H1 (cell line): ENCODE measurements around the gene PLXDC2. TPM values are rescaled to one million over a fixed set of nuclear protein-coding genes. Genes with fewer than 3 reads are reported as not detected.

Experiments used
- CTCF ChIA-PET: fragments of 300-600 bp; sonication (Branson Sonifier 250); formaldehyde crosslinking; loops from one replicate; lab custom pipeline; 2021; ENCODE audit not compliant: partially characterized antibody; lab: Charles Lee
- POLR2A ChIA-PET: fragments of 300-600 bp; sonication (Branson Sonifier 250); formaldehyde crosslinking; loops from one replicate; lab custom pipeline; 2021; ENCODE audit warnings: inconsistent platforms; ENCODE audit not compliant: partially characterized antibody; lab: Charles Lee
- DNase-seq, 2 experiments: peaks; one replicate each; pipeline versions ENCODE4 v3.0.0 to v3.0.0-alpha.2; 2010 to 2022; ENCODE audit warnings: low spot score in 2 of 2, low read depth in 1 of 2, mixed read lengths in 1 of 2
- FAIRE-seq: peaks from 2 replicates; lab custom pipeline; 2011; peaks lifted over from hg19 to GRCh38; lab: Jason Lieb, UNC
- H2AFZ ChIP-seq: 2 replicates; pipeline ENCODE4 v1.8.1; 2012; ENCODE audit warnings: low read length, inconsistent platforms
- H2AK5ac ChIP-seq: 2 replicates; pipeline ENCODE4 v1.6.1; 2013; ENCODE audit warnings: low read depth, low read length
- H2BK120ac ChIP-seq: replicated peaks from 2 replicates; pipeline ENCODE3; 2013; ENCODE audit warnings: low read depth, low read length, inconsistent platforms
- H2BK12ac ChIP-seq: 2 replicates; pipeline ENCODE4 v1.6.1; 2013; ENCODE audit warnings: low read depth, low read length
- H2BK15ac ChIP-seq: 2 replicates; pipeline ENCODE4 v1.6.1; 2013; ENCODE audit warnings: low read length
- H2BK20ac ChIP-seq: 2 replicates; pipeline ENCODE4 v1.6.1; 2013; ENCODE audit warnings: low read length
- H2BK5ac ChIP-seq: 2 replicates; pipeline ENCODE4 v1.6.1; 2013; ENCODE audit warnings: low read depth, low read length
- H3K14ac ChIP-seq: 2 replicates; pipeline ENCODE4 v1.6.1; 2013; ENCODE audit warnings: inconsistent platforms; ENCODE audit not compliant: insufficient read length
- H3K18ac ChIP-seq: 2 replicates; pipeline ENCODE4 v1.6.1; 2013; ENCODE audit warnings: low read length; ENCODE audit errors: extremely low read depth
- H3K23ac ChIP-seq: 2 replicates; pipeline ENCODE4 v1.6.1; 2013; ENCODE audit warnings: inconsistent platforms; ENCODE audit not compliant: insufficient read length
- H3K23me2 ChIP-seq: 2 replicates; pipeline ENCODE4 v1.6.1; 2013; ENCODE audit warnings: low read depth, low read length
- H3K27ac ChIP-seq: 2 replicates; pipeline ENCODE4 v1.6.1; 2011; ENCODE audit warnings: low read depth, low read length, inconsistent platforms
- H3K27me3 ChIP-seq, 4 experiments: replicated peaks in 1 of 4; 1 replicate in 1 of 4; 2 replicates in 3 of 4; pipeline versions ENCODE4 v1.6.1 to v1.8.1; 2011 to 2013; ENCODE audit warnings: low read length in 3 of 4, mild to moderate bottlenecking in 3 of 4, inconsistent platforms in 2 of 4, mixed read lengths in 2 of 4, moderate library complexity in 1 of 4; ENCODE audit not compliant: control insufficient read depth in 3 of 4, insufficient read depth in 3 of 4; ENCODE audit errors: extremely low read depth in 1 of 4
- H3K36me3 ChIP-seq, 4 experiments: 2 replicates each; pipeline versions ENCODE4 v1.6.1 to v1.8.1; 2011 to 2013; ENCODE audit warnings: mild to moderate bottlenecking in 4 of 4, low read length in 3 of 4, moderate library complexity in 2 of 4, control low read depth in 1 of 4, inconsistent platforms in 1 of 4; ENCODE audit not compliant: insufficient read depth in 4 of 4, control insufficient read depth in 2 of 4
- H3K4ac ChIP-seq: replicated peaks from 2 replicates; pipeline ENCODE3; 2013; ENCODE audit warnings: low read length, low read depth, mixed read lengths, inconsistent platforms; ENCODE audit not compliant: insufficient read length
- H3K4me1 ChIP-seq, 4 experiments: replicated peaks in 1 of 4; 1 replicate in 1 of 4; 2 replicates in 3 of 4; pipeline versions ENCODE4 v1.6.1 to v1.8.1; 2011 to 2013; ENCODE audit warnings: low read length in 3 of 4, inconsistent platforms in 2 of 4, mixed read lengths in 1 of 4; ENCODE audit not compliant: insufficient read depth in 4 of 4, control insufficient read depth in 3 of 4
- H3K4me2 ChIP-seq, 2 experiments: 2 replicates each; pipeline versions ENCODE4 v1.6.1 to v1.8.1; 2011 to 2013; ENCODE audit warnings: low read depth in 2 of 2, low read length in 2 of 2, control low read depth in 1 of 2, inconsistent platforms in 1 of 2, mild to moderate bottlenecking in 1 of 2; ENCODE audit not compliant: insufficient read depth in 1 of 2
- H3K4me3 ChIP-seq, 4 experiments: fragments of 200-600, 300-600 bp in 1 of 4; sonication (generic), shearing (Covaris generic), sonication (Bioruptor Twin) in 1 of 4; 2 replicates each; pipeline versions ENCODE4 v1.5.1 to v1.8.1; 2011 to 2016; ENCODE audit warnings: low read length in 4 of 4, low read depth in 3 of 4, control low read depth in 2 of 4, inconsistent platforms in 2 of 4, mild to moderate bottlenecking in 2 of 4, mixed read lengths in 1 of 4, moderate library complexity in 1 of 4; ENCODE audit not compliant: insufficient read depth in 2 of 4; ENCODE audit errors: extremely low read depth in 1 of 4
- H3K56ac ChIP-seq: replicated peaks from 2 replicates; pipeline ENCODE3; 2013; ENCODE audit warnings: low read depth, mild to moderate bottlenecking, mixed read lengths, low read length, inconsistent platforms; ENCODE audit not compliant: insufficient read length
- H3K79me1 ChIP-seq: 2 replicates; pipeline ENCODE4 v1.6.1; 2013; ENCODE audit warnings: low read depth, low read length, control low read depth
- H3K79me2 ChIP-seq, 2 experiments: 2 replicates each; pipeline versions ENCODE4 v1.6.1 to v1.8.1; 2012 to 2013; ENCODE audit warnings: low read length in 2 of 2, mild to moderate bottlenecking in 2 of 2, inconsistent platforms in 1 of 2; ENCODE audit not compliant: insufficient read depth in 2 of 2, control insufficient read depth in 1 of 2
- H3K9ac ChIP-seq, 4 experiments: replicated peaks in 1 of 4; 1 replicate in 1 of 4; 2 replicates in 3 of 4; pipeline versions ENCODE4 v1.6.1 to v1.8.1; 2011 to 2013; ENCODE audit warnings: low read depth in 3 of 4, low read length in 3 of 4, control low read depth in 2 of 4, mild to moderate bottlenecking in 2 of 4, moderate library complexity in 2 of 4, inconsistent platforms in 1 of 4; ENCODE audit errors: extremely low read depth in 1 of 4
- H3K9me3 ChIP-seq, 2 experiments: 2 replicates each; pipeline versions ENCODE4 v1.6.1 to v1.8.1; 2012 to 2013; ENCODE audit warnings: mild to moderate bottlenecking in 2 of 2, moderate library complexity in 2 of 2, control low read depth in 1 of 2, inconsistent platforms in 1 of 2, low read depth in 1 of 2, low read length in 1 of 2, mixed read lengths in 1 of 2; ENCODE audit not compliant: insufficient read depth in 2 of 2
- H4K20me1 ChIP-seq, 2 experiments: replicated peaks in 1 of 2; 2 replicates each; pipeline versions ENCODE3 to v1.8.1; 2011 to 2013; ENCODE audit warnings: inconsistent platforms in 2 of 2, low read length in 2 of 2, mild to moderate bottlenecking in 1 of 2; ENCODE audit not compliant: insufficient read depth in 2 of 2, control insufficient read depth in 1 of 2
- H4K5ac ChIP-seq: 2 replicates; pipeline ENCODE4 v1.6.1; 2013; ENCODE audit warnings: low read length, low read depth, mixed read lengths, inconsistent platforms; ENCODE audit not compliant: insufficient read length
- H4K8ac ChIP-seq: 2 replicates; pipeline ENCODE4 v1.8.0; 2013; ENCODE audit warnings: mild to moderate bottlenecking, moderate library complexity, low read length, inconsistent platforms; ENCODE audit not compliant: insufficient read depth; ENCODE audit errors: extremely low read depth
- H4K91ac ChIP-seq: replicated peaks from 2 replicates; pipeline ENCODE3; 2013; ENCODE audit warnings: low read length, mixed read lengths, inconsistent platforms; ENCODE audit not compliant: insufficient read length
- CEBPB ChIP-seq: IDR thresholded peaks from 2 replicates; pipeline ENCODE4 v1.6.1; 2012; ENCODE audit warnings: low read depth, low read length
- EGR1 ChIP-seq: IDR thresholded peaks from 2 replicates; pipeline ENCODE4 v1.6.1; 2011; ENCODE audit warnings: low read depth, low read length, borderline replicate concordance
- EP300 ChIP-seq, 2 experiments: IDR thresholded peaks; 1 replicate in 1 of 2; 2 replicates in 1 of 2; pipeline ENCODE4 v1.6.1; 2011 to 2012; ENCODE audit warnings: low read depth in 2 of 2, low read length in 2 of 2, mild to moderate bottlenecking in 2 of 2, borderline replicate concordance in 1 of 2, inconsistent platforms in 1 of 2, moderate library complexity in 1 of 2
- NANOG ChIP-seq: IDR thresholded peaks from 2 replicates; pipeline ENCODE4 v1.6.1; 2011; ENCODE audit warnings: low read length, low read depth, mild to moderate bottlenecking, inconsistent platforms; ENCODE audit not compliant: insufficient read depth, poor library complexity, severe bottlenecking
- SP2 ChIP-seq: IDR thresholded peaks from 2 replicates; pipeline ENCODE4 v1.6.1; 2012; ENCODE audit warnings: mild to moderate bottlenecking, low read length, inconsistent platforms
- TCF12 ChIP-seq: IDR thresholded peaks from 2 replicates; pipeline ENCODE4 v1.6.1; 2011; ENCODE audit warnings: low read depth, mild to moderate bottlenecking, low read length
- YY1 ChIP-seq: IDR thresholded peaks from 2 replicates; pipeline ENCODE4 v1.6.1; 2011; ENCODE audit warnings: low read depth, mild to moderate bottlenecking, low read length
- WGBS, 2 experiments: shearing (Covaris generic) in 1 of 2; methylation state at CpG; one replicate each; pipeline versions ENCODE4 v1.1.6 to v1.1.7; 2013 to 2015; ENCODE audit warnings: low lambda C conversion rate in 2 of 2, mixed read lengths in 2 of 2, inconsistent platforms in 1 of 2, low coverage in 1 of 2, missing lambda C conversion rate in 1 of 2; ENCODE audit not compliant: insufficient replicate concordance in 2 of 2, insufficient coverage in 1 of 2, insufficient read length in 1 of 2; ENCODE audit errors: extremely low coverage in 1 of 2, missing lambda C conversion rate in 1 of 2; 5-methylcytosine and 5-hydroxymethylcytosine counted together
- polyA plus RNA-seq, 7 experiments: library from polyadenylated mRNA; depleted of rRNA in 3 of 7; stranded (reverse) in 5 of 7; unstranded in 2 of 7; fragments of >200 nt in 5 of 7; fragments of 200-250 nt in 2 of 7; gene quantifications; 1 replicate in 5 of 7; 2 replicates in 1 of 7; 4 replicates in 1 of 7; pipeline versions ENCODE4 v1.2.1 to v1.2.3, GENCODE V29; 2011 to 2013; ENCODE audit warnings: missing spikeins in 2 of 7, mixed read lengths in 2 of 7
- total RNA-seq: library from RNA; stranded (reverse); fragmentation: NEBNext Ultra II Directional; extraction: Animal tissue kit (Norgen Biotek cat#: 25700); gene quantifications from 2 replicates; pipeline ENCODE4 v1.2.1, GENCODE V29; 2021

PLXDC2 gene
- total and polyA plus RNA-seq, 2 of the 8 experiments (the other 6 are each of a cell fraction or from before 2014, with no cell fraction given) = 23.0 to 40.5 TPM

GRCh38 chr10:19791032-19791431, 25.2 kb upstream of the PLXDC2 start:
- Histone ChIP-seq H2BK5ac (no peak overlapping the region), H3K9me3 (no peaks in the 10 kb centered on the region)
- WGBS, 2 experiments = 81% methylated on average over 2 of the region's 2 CpGs; no CpG with 5 or more reads in 1 of the 2 experiments

More at GRCh38 chr10:19791032-19791431, 25.2 kb upstream of the PLXDC2 start:
- Histone ChIP-seq H2AFZ (no peak overlapping the region), H2BK120ac (no peak overlapping the region), H3K4me2 (no peak overlapping the region), H4K20me1 (no peaks in the 10 kb centered on the region), H3K4me1 (no peaks in the 10 kb centered on the region), H3K18ac (no peak overlapping the region), H3K14ac (no peak overlapping the region), H3K79me2 (no peaks in the 10 kb centered on the region), H3K4ac (no peak overlapping the region), H3K23me2 (no peaks in the 10 kb centered on the region)
- CTCF ChIA-PET = no interaction called here
- FAIRE-seq (no peak), DNase-seq (no peak)
- TF ChIP-seq YY1 = no peak
- TF ChIP-seq TCF12 = no peak
- no peak for TF ChIP-seq SP2
- TF ChIP-seq NANOG = no peak
- no peak for TF ChIP-seq EP300 (IDR thresholded peaks at IDR 0.05; ENCODE audit: borderline replicate concordance in 1 of 2, low read depth in 2 of 2, low read length in 2 of 2)
- TF ChIP-seq CEBPB = no peak
- TF ChIP-seq EGR1 = no peak
- TF ChIP-seq, all 59 proteins: peak for 0
- H2BK12ac ChIP-seq = no peak overlapping the region
- H3K27me3 ChIP-seq = no peaks in the 10 kb centered on the region
- no peaks in the 10 kb centered on the region for H3K36me3 ChIP-seq
- H3K56ac ChIP-seq = no peak overlapping the region
- no peak overlapping the region for H3K27ac ChIP-seq
- no peak overlapping the region for H2BK20ac ChIP-seq
- H4K8ac ChIP-seq = no peak overlapping the region
- no peak overlapping the region for H2AK5ac ChIP-seq
- no peak overlapping the region for H3K23ac ChIP-seq
- H3K9ac ChIP-seq = no peak overlapping the region
- H3K79me1 ChIP-seq = no peaks in the 10 kb centered on the region
- POLR2A ChIA-PET = interaction anchor here (1.0 kb wide), 1 partner anchor 25 kb away, joined by 3 read pairs; the partner anchor contains the start of gene PLXDC2
- no peak overlapping the region for H4K5ac ChIP-seq
- no peak overlapping the region for H3K4me3 ChIP-seq
- H4K91ac ChIP-seq = no peak overlapping the region
- no peak overlapping the region for H2BK15ac ChIP-seq
